K562 (cell line): ENCODE data around the gene BMAL2.

Experiments
- CREM ChIP-seq: IDR thresholded peaks from 2 replicates; pipeline ENCODE4 v1.6.1; 2014; ENCODE audit warnings: antibody characterized with exemption, low read depth
- E2F1 ChIP-seq: sonication (generic); formaldehyde crosslinking; IDR thresholded peaks from 2 replicates; pipeline ENCODE4 v1.8.1; 2023; ENCODE audit warnings: mild to moderate bottlenecking, missing genetic modification reagents, moderate library complexity
- POLR2AphosphoS5 ChIP-seq: IDR thresholded peaks from 2 replicates; pipeline ENCODE4 v1.6.1; 2011; ENCODE audit warnings: mild to moderate bottlenecking, low read depth, low read length, moderate library complexity; ENCODE audit not compliant: control insufficient read depth, insufficient read depth
- YBX1 ChIP-seq: fragments of 450-650 bp; IDR thresholded peaks from 2 replicates; pipeline ENCODE4 v1.7.1; 2016; ENCODE audit warnings: mild to moderate bottlenecking
- ZNF239 ChIP-seq: fragments of 250-450 bp; sonication (Bioruptor Pico); IDR thresholded peaks from 2 replicates; pipeline ENCODE4 v1.4.0; 2020; ENCODE audit warnings: mild to moderate bottlenecking
- TF ChIP-seq, protein P1 (sequence below), 3 experiments: IDR thresholded peaks in 2 of 3; conservative IDR thresholded peaks in 1 of 3; 2 replicates each; pipeline ENCODE4 v1.5.1; 2011 to 2012; ENCODE audit warnings: low read length in 3 of 3, mild to moderate bottlenecking in 3 of 3, control low read depth in 2 of 3, improper control_type of control experiment in 1 of 3, inconsistent platforms in 1 of 3, low read depth in 1 of 3, mixed read lengths in 1 of 3, moderate library complexity in 1 of 3; ENCODE audit not compliant: insufficient read depth in 2 of 3

- no peak for TF ChIP-seq ZNF239
- TF ChIP-seq E2F1 = no peak
- no peak for TF ChIP-seq CREM
- TF ChIP-seq YBX1 = no peak
- TF ChIP-seq, protein P1, sequence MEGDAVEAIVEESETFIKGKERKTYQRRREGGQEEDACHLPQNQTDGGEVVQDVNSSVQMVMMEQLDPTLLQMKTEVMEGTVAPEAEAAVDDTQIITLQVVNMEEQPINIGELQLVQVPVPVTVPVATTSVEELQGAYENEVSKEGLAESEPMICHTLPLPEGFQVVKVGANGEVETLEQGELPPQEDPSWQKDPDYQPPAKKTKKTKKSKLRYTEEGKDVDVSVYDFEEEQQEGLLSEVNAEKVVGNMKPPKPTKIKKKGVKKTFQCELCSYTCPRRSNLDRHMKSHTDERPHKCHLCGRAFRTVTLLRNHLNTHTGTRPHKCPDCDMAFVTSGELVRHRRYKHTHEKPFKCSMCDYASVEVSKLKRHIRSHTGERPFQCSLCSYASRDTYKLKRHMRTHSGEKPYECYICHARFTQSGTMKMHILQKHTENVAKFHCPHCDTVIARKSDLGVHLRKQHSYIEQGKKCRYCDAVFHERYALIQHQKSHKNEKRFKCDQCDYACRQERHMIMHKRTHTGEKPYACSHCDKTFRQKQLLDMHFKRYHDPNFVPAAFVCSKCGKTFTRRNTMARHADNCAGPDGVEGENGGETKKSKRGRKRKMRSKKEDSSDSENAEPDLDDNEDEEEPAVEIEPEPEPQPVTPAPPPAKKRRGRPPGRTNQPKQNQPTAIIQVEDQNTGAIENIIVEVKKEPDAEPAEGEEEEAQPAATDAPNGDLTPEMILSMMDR (IDR thresholded peaks at IDR 0.05 in 2 of 3, conservative IDR thresholded peaks at IDR 0.05 in 1 of 3; ENCODE audit: insufficient read depth in 2 of 3, low read depth in 1 of 3, low read length in 3 of 3) = no peak
- no peak for TF ChIP-seq POLR2AphosphoS5
Measured at GRCh38 chr12:27340971-27341370, 8.3 kb downstream of the BMAL2 start.
